ENCODE data around the gene NCAPH2. TPM values are rescaled to one million over a fixed set of nuclear protein-coding genes. Genes with fewer than 3 reads are reported as not detected.

NCAPH2 gene
- total and polyA plus RNA-seq, 2 of the 13 experiments (the other 11 are each of a cell fraction or from before 2014, with no cell fraction given), result 28.1 to 64.4 TPM

- peak; percentile 91 for TF ChIP-seq ZNF407 (CRISPR knock-in tag; IDR thresholded peaks at IDR 0.05; ENCODE audit: not compliant biosample characterization)
- no peak for TF ChIP-seq PTBP1 (IDR thresholded peaks at IDR 0.05; ENCODE audit: low read depth, low read length, poor library complexity, severe bottlenecking)
- no peak for TF ChIP-seq FOXA1 (IDR thresholded peaks at IDR 0.05)
- TF ChIP-seq FOXA1 (CRISPR knock-in tag; IDR thresholded peaks at IDR 0.05), result peak; percentile 46; the same call in 1 of the 2 replicates
- TF ChIP-seq ZNF317 (CRISPR knock-in tag; IDR thresholded peaks at IDR 0.05), result no peak
- TF ChIP-seq ZBTB25 (CRISPR knock-in tag; IDR thresholded peaks at IDR 0.05), result peak; percentile 35; the same call in 1 of the 2 replicates
- TF ChIP-seq PHF21A (CRISPR knock-in tag; IDR thresholded peaks at IDR 0.05), result peak; percentile 55
- TF ChIP-seq ZC3H13 (CRISPR knock-in tag; IDR thresholded peaks at IDR 0.05), result peak; percentile 99
- no peak for TF ChIP-seq ARID3A (IDR thresholded peaks at IDR 0.05; ENCODE audit: low read depth, low read length)
- TF ChIP-seq DMAP1 (CRISPR knock-in tag; IDR thresholded peaks at IDR 0.05), result peak; percentile 87
- TF ChIP-seq ZNF616 (CRISPR knock-in tag; IDR thresholded peaks at IDR 0.05; ENCODE audit: low read depth), result peak; percentile 56; the same call in 1 of the 2 replicates
- no peak for TF ChIP-seq ZKSCAN5 (CRISPR knock-in tag; IDR thresholded peaks at IDR 0.05)
- peak; percentile 87; the same call in 1 of the 2 replicates for TF ChIP-seq ZNF776 (CRISPR knock-in tag; IDR thresholded peaks at IDR 0.05)
- no peak for TF ChIP-seq NFE2 (CRISPR knock-in tag; IDR thresholded peaks at IDR 0.05)
- TF ChIP-seq MBD4 (IDR thresholded peaks at IDR 0.05; ENCODE audit: borderline replicate concordance, low read length), result no peak
- TF ChIP-seq USF2 (IDR thresholded peaks at IDR 0.05; ENCODE audit: low read depth, low read length), result peak; percentile 94
- TF ChIP-seq USF2 (CRISPR knock-in tag; IDR thresholded peaks at IDR 0.05; ENCODE audit: borderline replicate concordance), result peak; percentile 94; the same call in 1 of the 2 replicates
Observed at GRCh38 chr22:50525104-50525857, 17.3 kb downstream of the NCAPH2 start, which contains the start of gene SCO2 (continued).

All from HepG2 (cell line).